ENCODE data around the gene FBLIM1.
"Not testable (repeated sequence)": the region's sequence is repeated elsewhere in the genome, so short reads cannot be mapped to it uniquely, and the experiment has no call there.

The FBLIM1 gene

DNA sequence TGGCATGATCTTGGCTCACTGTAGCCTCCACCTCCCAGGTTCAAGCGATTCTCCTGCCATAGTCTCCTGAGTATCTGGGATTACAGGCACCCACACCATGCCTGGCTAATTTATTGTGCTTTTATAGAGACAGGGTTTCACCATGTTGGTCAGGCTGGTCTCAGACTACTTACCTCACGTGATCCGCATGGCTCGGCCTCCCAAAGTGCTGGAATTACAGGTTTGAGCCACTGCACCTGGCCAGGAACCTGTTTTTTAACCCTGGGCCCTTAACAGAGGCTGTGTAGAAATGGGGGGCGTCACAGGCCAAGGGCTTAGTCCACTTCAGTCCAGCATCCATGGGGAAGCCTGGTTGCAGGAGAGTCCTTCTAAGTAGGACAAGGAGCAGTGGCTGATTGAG lies 9.3 kb downstream of the FBLIM1 start:
- DNase-seq (ENCODE audit: low spot score): no peak

DNA sequence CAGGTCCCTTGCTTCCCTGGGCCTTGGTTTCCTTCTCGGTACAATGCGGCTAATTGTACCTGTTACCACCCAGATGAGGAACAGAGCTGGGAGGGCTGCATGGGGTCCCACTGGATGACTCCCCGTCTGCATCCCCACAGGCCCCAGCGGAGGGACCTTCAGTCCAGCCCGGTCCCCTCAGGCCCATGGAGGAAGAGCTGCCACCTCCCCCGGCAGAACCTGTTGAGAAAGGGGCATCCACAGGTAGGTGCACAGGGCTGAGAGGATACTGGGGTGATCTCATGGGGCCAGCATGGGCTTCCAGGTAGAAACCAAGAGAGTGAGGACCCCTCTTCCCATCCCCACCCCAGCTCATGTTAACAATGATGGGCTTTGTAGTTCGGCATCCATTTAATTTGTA lies 9.8 kb downstream of the FBLIM1 start:
- no peak for DNase-seq (ENCODE audit: low spot score)

DNA sequence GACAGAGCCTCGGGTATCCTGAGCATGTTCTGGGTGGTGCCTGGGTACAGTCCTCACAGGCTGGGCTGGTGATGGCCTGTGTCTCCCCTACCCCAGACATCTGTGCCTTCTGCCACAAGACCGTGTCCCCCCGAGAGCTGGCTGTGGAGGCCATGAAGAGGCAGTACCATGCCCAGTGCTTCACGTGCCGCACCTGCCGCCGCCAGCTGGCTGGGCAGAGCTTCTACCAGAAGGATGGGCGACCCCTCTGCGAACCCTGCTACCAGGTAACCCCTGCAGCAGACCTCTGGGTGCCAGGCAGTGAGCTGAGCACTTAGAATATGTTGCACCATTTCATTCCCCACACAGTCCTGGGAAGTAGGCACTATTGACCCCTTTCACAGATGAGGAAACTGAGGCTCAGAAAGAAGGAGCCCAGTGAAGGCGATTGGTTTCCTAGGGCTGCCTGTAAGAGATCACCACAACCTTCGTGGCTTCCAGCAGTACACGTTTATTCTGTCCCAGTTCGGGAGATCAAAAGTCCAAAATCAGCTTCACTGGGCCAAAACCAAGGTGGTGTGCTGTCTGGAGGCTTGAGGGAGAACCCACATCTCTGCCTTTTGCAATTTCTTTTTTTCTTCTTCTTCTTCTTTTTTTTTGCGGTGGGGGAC lies 11.8 kb downstream of the FBLIM1 start:
- DNase-seq (ENCODE audit: low spot score): no peak

GRCh38 chr1:15771836-15772515 lies 13.4 kb downstream of the FBLIM1 start:
- no peak for DNase-seq (ENCODE audit: low spot score)

DNA sequence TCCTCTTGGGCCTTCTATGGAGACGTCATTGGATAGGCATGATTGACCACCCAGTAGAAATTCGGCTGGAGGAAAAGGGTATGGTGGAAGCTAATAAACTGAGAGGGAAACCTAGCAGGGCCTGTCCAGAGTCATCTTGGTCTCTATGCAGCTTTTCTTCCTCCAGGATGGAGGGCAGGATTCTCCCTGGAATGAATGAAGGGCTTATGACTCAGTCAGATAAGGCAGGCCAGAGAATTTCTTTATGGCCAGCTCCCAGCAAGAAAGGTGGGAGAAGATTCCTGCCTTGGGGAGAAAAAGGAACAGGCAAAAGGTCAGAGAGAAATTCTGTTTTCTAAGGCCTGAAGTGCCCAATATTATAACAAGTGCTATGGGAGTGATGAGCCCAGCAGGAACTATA lies 17.1 kb downstream of the FBLIM1 start:
- DNase-seq (ENCODE audit: low spot score): no peak

DNA sequence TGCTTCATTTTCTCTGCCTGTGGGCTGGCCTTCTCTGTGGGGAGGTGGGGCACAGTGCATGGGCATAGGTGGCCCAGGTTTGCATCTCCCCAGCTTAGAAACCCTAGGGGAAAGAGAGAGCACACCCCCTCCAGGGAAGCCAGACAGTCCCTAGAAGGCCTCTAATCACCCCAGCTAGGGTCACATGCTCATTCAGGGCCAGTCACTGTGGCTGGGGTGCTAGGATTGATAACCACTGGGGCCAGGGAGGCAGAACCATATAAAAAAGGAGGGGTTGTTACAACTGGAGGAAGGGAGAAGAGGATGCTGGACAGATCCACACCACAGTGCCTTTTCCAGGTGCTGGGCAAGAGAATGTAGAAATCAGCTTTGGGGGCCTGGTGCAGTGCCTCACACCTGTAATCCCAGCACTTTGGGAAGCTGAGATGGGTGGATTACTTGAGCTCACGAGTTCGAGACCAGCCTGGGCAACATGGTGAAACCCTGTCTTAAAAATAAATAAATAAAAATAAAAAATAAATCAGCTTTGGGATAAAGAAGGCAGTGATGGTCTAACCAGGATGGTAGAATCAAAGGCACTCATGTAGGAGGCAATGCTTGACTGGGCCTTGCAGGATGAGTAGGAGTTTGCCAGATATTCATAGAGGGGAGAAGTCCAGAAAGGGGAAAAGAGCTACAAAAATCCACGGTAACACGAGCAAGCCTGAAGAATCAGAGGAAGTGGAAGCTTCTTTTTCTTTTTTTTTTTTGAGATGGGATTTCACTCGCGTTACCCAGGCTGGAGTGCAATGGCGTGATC lies 19.5 kb downstream of the FBLIM1 start:
- no peak for DNase-seq (ENCODE audit: low spot score)

DNA sequence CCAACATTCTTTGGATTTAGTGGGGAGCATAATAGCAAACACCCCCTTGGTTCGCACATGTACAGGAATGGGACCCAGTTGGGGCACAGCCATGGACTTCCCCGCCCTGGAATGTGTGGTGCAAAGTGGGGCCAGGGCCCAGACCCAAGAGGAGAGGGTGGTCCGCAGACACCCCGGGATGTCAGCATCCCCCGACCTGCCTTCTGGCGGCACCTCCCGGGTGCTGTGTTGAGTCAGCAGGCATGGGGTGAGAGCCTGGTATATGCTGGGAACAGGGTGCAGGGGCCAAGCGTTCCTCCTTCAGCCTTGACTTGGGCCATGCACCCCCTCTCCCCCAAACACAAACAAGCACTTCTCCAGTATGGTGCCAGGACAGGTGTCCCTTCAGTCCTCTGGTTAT lies 27.1 kb downstream of the FBLIM1 start:
- no peak for DNase-seq (ENCODE audit: low spot score)

DNA sequence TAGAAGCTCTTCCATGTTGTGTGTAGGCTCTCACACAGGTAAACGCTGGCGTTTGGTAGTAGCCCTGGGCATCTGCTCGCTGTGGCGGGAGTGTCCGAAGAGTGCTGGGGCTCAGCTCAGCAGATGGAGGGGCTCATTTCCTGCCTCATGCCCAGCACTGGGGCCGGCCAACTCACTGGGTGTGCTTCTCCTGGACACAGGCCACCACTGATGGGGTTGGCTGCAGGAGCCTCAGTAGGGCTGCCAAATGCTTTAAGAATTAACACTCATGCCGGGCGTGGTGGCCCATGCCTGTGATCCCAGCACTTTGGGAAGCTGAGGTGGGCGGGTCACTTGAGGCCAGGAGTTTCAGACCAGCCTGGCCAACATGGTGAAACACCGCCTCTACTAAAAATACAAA lies 28.0 kb downstream of the FBLIM1 start:
- no peak for DNase-seq (ENCODE audit: low spot score)

GRCh38 chr1:15788624-15789301 lies 30.2 kb downstream of the FBLIM1 start:
- DNase-seq (ENCODE audit: low spot score): no peak

- DNase-seq (ENCODE audit: low spot score): no peak
Measured at GRCh38 chr1:15796086-15796462, 37.5 kb downstream of the FBLIM1 start.

GRCh38 chr1:15797614-15798390 lies 39.2 kb downstream of the FBLIM1 start:
- DNase-seq (ENCODE audit: low spot score): peak; percentile 45

GRCh38 chr1:15799004-15799867 lies 40.6 kb downstream of the FBLIM1 start:
- peak; percentile 99 for DNase-seq (ENCODE audit: low spot score)

GRCh38 chr1:15799928-15800835 lies 41.6 kb downstream of the FBLIM1 start:
- peak; percentile 99 for DNase-seq (ENCODE audit: low spot score)

DNA sequence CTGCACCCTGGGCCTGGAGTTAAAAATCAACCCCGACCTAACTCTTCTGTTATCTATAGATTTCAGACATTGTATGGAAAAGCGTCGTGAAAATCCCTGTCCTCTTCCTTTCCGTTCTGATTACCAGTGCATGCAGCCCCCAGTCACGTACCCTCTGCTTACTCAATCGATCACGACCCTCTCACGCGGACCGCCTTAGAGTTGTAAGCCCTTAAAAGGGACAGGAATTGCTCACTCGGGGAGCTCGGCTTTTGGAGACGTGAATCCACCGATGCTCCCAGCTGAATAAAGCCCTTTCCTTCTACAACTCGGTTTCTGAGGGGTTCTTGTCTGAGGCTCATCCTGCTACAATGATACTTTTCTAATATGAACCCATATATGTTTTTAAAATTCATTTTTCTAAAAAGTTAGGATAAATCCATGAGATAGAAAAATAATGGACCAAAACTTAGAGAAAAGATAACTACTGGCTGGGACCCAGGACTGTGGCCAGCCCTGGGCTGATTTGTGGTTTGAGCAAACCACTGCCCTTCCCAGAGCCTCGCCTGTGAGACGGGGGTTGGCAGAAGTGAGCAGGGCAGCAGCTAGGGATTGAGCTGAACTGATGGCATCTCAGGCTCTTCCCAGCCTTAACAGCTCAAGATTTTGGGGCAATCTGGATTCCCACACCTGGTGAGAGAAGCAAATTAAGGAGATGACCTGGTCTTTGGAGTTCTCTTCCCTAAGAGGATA lies 43.8 kb downstream of the FBLIM1 start:
- DNase-seq (ENCODE audit: low spot score): peak; percentile 47

- DNase-seq (ENCODE audit: low spot score): no peak
Measured at GRCh38 chr1:15803380-15803779, 44.8 kb downstream of the FBLIM1 start.

DNA sequence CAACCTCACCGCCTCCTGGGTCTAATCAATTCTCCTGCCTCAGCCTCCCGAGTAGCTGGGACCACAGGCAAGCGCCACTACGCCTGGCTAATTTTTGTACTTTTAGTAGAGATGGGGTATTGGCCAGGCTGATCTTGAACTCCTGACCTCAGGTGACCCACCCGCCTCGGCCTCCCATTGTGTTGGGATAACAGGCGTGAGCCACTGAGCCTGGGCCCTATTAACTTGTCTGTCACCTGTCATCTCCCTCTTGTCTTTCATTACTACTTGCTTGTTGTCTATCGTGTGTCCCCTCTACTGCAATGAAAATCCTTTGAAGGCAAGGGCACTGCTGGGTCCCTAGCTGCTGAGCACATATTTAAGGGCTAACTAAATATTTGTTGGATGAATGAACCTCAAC lies 45.5 kb downstream of the FBLIM1 start:
- no peak for DNase-seq (ENCODE audit: low spot score)

- no peak for DNase-seq (ENCODE audit: low spot score)
Measured at GRCh38 chr1:15807121-15807520, 48.5 kb downstream of the FBLIM1 start.

- not testable (repeated sequence) for DNase-seq (ENCODE audit: low spot score)
Measured at GRCh38 chr1:15807549-15807948, 49.0 kb downstream of the FBLIM1 start, which contains the start of gene UQCRHL. Gene UQCRHL (minus strand): TSS chr1:15807649. CDS start chr1:15807649, 0 bp downstream.

- DNase-seq (ENCODE audit: low spot score): no peak
Measured at GRCh38 chr1:15808955-15809354, 50.4 kb downstream of the FBLIM1 start.
